Smooth muscle cell (in vitro differentiated cells): Measurements from ENCODE around the gene IRS1. TPM values are rescaled to one million over a fixed set of nuclear protein-coding genes. Genes with fewer than 3 reads are reported as not detected.

Experiments
- DNase-seq: peaks from one replicate; lab custom pipeline; 2025; ENCODE audit not compliant: unreplicated experiment; lab: John Stamatoyannopoulos, UW
- H2AFZ ChIP-seq: fragments of 200-600 bp; sonication (generic); 2 replicates; pipeline ENCODE4 v1.6.0; 2016; ENCODE audit warnings: antibody characterized with exemption, low read depth, mild to moderate bottlenecking
- H3F3A ChIP-seq: fragments of 200-600 bp; sonication (generic); 2 replicates; pipeline ENCODE4 v1.6.0; 2017; ENCODE audit warnings: antibody characterized with exemption, low read depth
- H3K27ac ChIP-seq: fragments of 200-600 bp; sonication (generic); 2 replicates; pipeline ENCODE4 v1.5.1; 2016; ENCODE audit warnings: low read depth, mild to moderate bottlenecking
- H3K27me3 ChIP-seq: fragments of 200-600 bp; sonication (generic); 2 replicates; pipeline ENCODE4 v1.6.1; 2016; ENCODE audit warnings: low read depth, mild to moderate bottlenecking
- H3K36me3 ChIP-seq: fragments of 200-600 bp; sonication (generic); 2 replicates; pipeline ENCODE4 v1.5.1; 2016; ENCODE audit warnings: low read depth
- H3K4me1 ChIP-seq: fragments of 200-600 bp; sonication (generic); 2 replicates; pipeline ENCODE4 v1.5.1; 2016; ENCODE audit warnings: low read depth
- H3K4me2 ChIP-seq: fragments of 200-600 bp; sonication (generic); 2 replicates; pipeline ENCODE4 v1.6.0; 2016; ENCODE audit warnings: mild to moderate bottlenecking
- H3K4me3 ChIP-seq: fragments of 200-600 bp; sonication (generic); 2 replicates; pipeline ENCODE4 v1.5.1; 2016; ENCODE audit warnings: mild to moderate bottlenecking
- H3K79me2 ChIP-seq: fragments of 200-600 bp; sonication (generic); 2 replicates; pipeline ENCODE4 v1.6.0; 2016; ENCODE audit warnings: low read depth, mild to moderate bottlenecking
- H3K9ac ChIP-seq: fragments of 200-600 bp; sonication (generic); 2 replicates; pipeline ENCODE4 v1.6.0; 2016; ENCODE audit warnings: low read depth
- H3K9me3 ChIP-seq: fragments of 200-600 bp; sonication (generic); replicated peaks from 2 replicates; pipeline ENCODE4 v1.5.1; 2016; ENCODE audit warnings: low read depth
- H4K20me1 ChIP-seq: fragments of 200-600 bp; sonication (generic); 2 replicates; pipeline ENCODE4 v1.6.0; 2016; ENCODE audit warnings: low read depth
- CTCF ChIP-seq: fragments of 200-600 bp; sonication (generic); IDR thresholded peaks from 2 replicates; pipeline ENCODE4 v1.5.1; 2017; ENCODE audit warnings: borderline replicate concordance, mild to moderate bottlenecking, antibody characterized with exemption; ENCODE audit not compliant: insufficient read depth, poor library complexity, severe bottlenecking
- WGBS: methylation state at CpG from one replicate; pipeline ENCODE4 v1.1.7; 2016; ENCODE audit warnings: low lambda C conversion rate; 5-methylcytosine and 5-hydroxymethylcytosine counted together
- polyA plus RNA-seq: library from polyadenylated mRNA; unstranded; fragments of >200 nt; fragmentation: Nextera tagmentation; extraction: Ambion mirVana; gene quantifications from 2 replicates; pipeline ENCODE4 v1.2.1, GENCODE V29; 2016
- total RNA-seq: library from RNA; depleted of rRNA; stranded (reverse); fragments of >200 nt; gene quantifications from 2 replicates; pipeline ENCODE4 v1.2.3, GENCODE V29; 2014

The IRS1 gene
- total and polyA plus RNA-seq, 2 experiments from 2014 or later = 8.6 to 14.6 TPM

GRCh38 chr2:226738821-226739544 lies 60.6 kb downstream of the IRS1 start:
- Histone ChIP-seq H3F3A (no peaks in the 10 kb centered on the region), H3K4me3 (no peak overlapping the region), H3K9me3 (no peaks in the 10 kb centered on the region), H2AFZ (no peak overlapping the region), H3K27ac (no peak overlapping the region), H3K36me3 (peaks cover 9% of the 10 kb centered on the region), H3K27me3 (no peaks in the 10 kb centered on the region), H3K4me1 (peaks cover 20% of the 10 kb centered on the region), H3K9ac (no peak overlapping the region), H3K4me2 (no peak overlapping the region), H4K20me1 (peaks cover 55% of the 10 kb centered on the region), H3K79me2 (peaks cover 28% of the 10 kb centered on the region)
- DNase-seq = no peak
- WGBS = 84% methylated on average over 6 of the region's 6 CpGs
- no peak for TF ChIP-seq CTCF

GRCh38 chr2:226738191-226738820 lies 61.3 kb downstream of the IRS1 start:
- Histone ChIP-seq H3K4me2 (no peak overlapping the region), H3F3A (no peaks in the 10 kb centered on the region), H3K9ac (no peak overlapping the region), H4K20me1 (peaks cover 54% of the 10 kb centered on the region), H3K27ac (no peak overlapping the region), H3K79me2 (peaks cover 28% of the 10 kb centered on the region), H3K4me3 (no peak overlapping the region), H3K9me3 (no peaks in the 10 kb centered on the region), H3K4me1 (peaks cover 20% of the 10 kb centered on the region), H3K27me3 (no peaks in the 10 kb centered on the region), H2AFZ (no peak overlapping the region), H3K36me3 (peaks cover 9% of the 10 kb centered on the region)
- WGBS = 94% methylated on average over 8 of the region's 8 CpGs
- no peak for DNase-seq
- TF ChIP-seq CTCF = no peak

DNA sequence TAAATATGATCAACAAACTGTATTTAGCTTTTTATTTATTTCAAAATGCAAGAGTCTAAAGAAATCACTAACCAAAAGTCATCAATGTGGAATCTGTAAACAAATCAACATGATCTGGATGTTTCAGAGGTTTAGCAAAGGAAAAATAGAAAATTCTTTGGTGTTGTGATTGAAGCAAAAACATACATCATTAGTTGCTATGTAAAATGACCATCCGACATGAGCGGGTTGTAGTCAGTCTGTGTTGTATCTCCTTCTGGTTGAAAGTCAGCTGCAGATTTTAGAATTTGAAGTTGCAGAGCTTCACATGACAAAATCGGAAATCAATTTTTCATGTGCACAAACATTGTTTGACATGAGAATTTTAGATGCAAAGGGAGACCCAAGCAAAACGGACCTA lies 63.2 kb downstream of the IRS1 start:
- no peaks in the 10 kb centered on the region for H3K27me3 ChIP-seq
- no peak overlapping the region for H3K4me2 ChIP-seq
- H2AFZ ChIP-seq = no peak overlapping the region
- no peaks in the 10 kb centered on the region for H3K9me3 ChIP-seq
- peaks cover 9% of the 10 kb centered on the region for H3K36me3 ChIP-seq
- peaks cover 12% of the 10 kb centered on the region for H3K4me1 ChIP-seq
- TF ChIP-seq CTCF = no peak
- no peak for DNase-seq
- WGBS = 97% methylated on average over 4 of the region's 4 CpGs
- no peaks in the 10 kb centered on the region for H3F3A ChIP-seq
- no peak overlapping the region for H3K27ac ChIP-seq
- H3K79me2 ChIP-seq = peaks cover 16% of the 10 kb centered on the region
- peaks cover 37% of the 10 kb centered on the region for H4K20me1 ChIP-seq
- H3K4me3 ChIP-seq = no peak overlapping the region
- no peak overlapping the region for H3K9ac ChIP-seq
